GM12872 (cell line): ENCODE results near the gene KLF15.

Source experiments
- TF ChIP-seq, protein P1 (sequence below): IDR thresholded peaks from 3 replicates; pipeline ENCODE4 v1.5.1; 2011; ENCODE audit warnings: low read depth, mild to moderate bottlenecking, low read length, moderate library complexity; ENCODE audit not compliant: insufficient read depth

Gene KLF15

DNA sequence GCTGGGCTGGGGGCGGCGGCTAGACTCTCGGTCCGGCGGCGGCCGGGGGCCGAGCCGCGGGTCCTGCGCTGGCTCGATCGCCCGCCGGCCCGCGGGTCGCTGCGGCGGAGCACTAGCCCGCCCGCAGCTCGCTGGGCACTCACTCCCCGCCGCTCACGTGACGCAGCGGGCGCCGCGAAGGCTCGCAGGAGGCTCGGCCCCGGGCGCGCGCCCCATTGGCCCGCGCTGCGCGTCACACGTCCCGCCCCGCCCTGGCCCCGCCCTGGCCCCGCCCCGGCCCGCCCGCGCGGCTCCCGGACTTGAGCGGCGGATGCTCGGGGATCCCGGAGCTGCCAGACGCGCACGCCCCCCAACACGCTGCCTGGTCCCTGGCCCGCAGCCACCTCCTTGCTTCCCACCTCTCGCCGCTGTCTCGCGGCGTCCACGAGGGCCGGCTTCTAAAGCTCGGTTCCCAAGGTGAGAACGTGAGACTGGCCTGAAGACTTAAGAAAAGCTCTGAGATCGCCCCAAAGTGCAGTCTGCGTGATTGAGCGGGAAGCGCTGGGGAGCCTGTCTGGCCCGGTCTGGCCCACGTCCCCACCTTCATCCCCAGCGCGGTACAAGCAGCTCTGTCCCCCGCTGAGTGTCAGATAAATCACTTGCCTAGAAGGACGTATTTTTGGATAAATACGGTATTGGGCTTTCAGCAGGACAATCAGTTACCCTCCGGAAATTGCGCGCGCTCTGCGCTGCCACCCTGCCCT, at the start of gene KLF15:
Gene KLF15 (minus strand): TSS at position 114 of the 743 bp plus-strand sequence. CDS start 4,486 bp downstream, outside the sequence.
- TF ChIP-seq, protein P1, sequence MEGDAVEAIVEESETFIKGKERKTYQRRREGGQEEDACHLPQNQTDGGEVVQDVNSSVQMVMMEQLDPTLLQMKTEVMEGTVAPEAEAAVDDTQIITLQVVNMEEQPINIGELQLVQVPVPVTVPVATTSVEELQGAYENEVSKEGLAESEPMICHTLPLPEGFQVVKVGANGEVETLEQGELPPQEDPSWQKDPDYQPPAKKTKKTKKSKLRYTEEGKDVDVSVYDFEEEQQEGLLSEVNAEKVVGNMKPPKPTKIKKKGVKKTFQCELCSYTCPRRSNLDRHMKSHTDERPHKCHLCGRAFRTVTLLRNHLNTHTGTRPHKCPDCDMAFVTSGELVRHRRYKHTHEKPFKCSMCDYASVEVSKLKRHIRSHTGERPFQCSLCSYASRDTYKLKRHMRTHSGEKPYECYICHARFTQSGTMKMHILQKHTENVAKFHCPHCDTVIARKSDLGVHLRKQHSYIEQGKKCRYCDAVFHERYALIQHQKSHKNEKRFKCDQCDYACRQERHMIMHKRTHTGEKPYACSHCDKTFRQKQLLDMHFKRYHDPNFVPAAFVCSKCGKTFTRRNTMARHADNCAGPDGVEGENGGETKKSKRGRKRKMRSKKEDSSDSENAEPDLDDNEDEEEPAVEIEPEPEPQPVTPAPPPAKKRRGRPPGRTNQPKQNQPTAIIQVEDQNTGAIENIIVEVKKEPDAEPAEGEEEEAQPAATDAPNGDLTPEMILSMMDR = no peak

DNA sequence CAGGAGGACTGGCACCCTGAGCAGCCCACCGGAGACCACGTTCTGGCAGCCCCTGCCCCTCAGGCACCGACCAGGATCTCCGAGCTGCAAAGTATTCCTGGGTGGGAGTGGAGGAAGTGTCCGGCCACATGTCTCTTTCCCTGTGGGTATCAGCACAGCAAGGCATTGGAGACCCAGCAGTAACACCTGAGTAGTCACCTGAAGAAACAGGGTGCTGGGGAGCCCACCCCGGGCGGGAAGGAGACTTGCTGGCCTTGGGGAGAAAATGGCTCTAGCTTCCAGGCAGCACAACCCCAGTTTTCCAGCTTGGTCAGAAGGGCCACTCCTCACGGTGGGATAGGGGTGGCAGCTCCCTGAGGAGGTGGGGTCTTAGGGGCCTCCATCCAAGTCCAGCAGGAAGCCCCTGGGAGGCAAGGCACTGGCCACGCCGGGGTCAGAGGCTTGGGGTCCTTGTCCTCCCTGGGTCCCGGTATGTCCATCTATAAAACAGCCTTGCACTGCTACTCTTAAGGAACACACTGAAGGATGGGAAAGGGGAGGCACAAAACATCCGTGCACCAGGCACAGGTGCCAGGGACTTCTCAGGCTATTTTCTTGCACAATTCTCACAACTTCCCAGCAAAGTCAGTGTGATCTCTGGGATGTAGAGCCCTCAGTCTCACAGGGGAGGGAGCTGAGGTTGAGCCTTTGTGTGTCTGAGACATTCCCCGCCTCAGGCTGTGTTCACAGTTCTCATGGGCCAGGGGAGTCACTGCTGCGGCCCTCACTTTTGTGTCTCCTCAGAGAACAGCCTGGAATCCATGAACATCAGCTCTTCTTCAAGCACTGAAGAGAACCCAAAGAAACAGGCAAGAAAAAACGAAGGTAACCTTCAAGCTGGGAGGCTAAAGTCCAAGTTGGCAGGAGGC, 49.4 kb upstream of the KLF15 start:
- TF ChIP-seq, protein P1 = no peak

DNA sequence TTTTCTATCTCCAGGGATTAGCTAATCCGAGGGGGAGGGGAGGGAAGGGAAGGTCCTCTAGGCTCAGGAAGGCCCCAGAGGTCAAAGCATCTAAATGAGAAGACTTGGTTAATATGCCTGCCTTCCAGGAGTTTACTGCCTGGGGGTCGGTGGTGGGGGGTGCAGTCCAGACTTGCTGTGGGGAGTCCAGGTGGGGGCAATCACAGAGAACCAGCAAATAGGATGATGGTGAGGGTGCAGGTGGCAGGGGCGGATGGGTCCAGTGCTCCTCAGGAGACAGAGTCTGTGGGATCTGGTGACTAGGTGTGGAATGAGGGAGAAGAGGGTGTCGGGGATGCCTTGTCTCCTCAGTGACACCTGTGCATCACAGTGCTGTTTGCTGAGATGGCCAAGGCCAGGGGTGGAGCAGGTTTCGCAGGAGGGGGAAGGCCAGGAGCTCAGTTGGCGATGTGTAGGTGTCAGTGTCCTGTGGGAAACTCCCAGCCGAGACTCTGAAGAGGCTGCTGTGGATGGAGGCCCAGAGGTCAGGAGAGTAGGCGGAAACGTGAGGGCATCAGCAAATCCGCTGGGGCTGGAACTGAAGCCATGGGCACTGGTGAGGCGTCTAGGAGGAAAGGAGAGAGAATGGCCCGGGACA, 45.6 kb upstream of the KLF15 start:
- TF ChIP-seq, protein P1 = no peak

DNA sequence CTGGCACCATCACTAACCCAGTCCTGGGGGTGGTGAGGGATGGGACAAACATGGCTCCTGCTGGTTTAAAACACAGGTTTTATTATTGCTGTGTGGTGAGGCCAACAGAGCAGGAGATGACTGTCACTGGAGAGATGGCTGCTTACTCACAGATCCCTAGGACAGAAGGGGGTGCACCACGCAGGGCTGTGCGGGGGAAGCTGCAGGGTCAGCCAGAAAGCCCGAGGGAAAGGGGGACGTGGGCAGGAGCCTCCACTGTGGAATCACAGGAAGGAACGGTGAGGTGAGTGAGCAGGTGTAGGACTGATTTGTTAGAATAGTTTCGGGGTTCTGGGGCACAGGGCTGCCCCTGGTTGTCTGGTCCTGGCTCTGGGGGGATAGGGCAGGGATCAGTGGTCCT, 45.0 kb upstream of the KLF15 start:
- TF ChIP-seq, protein P1 = no peak

DNA sequence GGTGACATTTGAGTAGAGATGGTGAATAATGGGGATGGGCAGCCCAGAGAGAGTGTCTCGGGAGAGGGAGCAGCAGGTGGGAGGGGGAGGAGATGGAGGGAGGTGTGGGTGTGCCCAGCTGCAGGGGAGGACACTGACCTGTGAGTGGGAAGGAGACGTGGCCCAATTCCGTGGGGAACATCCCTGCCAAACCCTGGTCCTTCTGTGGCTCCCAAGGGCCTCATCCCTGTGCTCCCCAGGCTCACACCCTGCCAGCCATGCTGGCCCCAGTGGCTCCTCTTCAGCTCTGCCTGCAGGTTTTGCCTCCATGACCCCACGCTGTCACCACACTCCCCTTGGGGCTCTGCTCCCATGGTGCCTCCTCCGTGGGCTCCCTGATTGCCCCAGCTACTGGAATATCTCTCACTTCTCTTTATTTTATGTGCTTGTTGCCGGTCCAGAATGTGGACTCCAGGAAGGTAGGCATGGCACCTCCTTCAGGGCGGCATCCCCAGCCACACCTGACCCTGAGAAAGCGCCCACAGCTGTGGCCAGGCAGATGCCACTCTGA, 44.5 kb upstream of the KLF15 start:
- TF ChIP-seq, protein P1 = no peak

DNA sequence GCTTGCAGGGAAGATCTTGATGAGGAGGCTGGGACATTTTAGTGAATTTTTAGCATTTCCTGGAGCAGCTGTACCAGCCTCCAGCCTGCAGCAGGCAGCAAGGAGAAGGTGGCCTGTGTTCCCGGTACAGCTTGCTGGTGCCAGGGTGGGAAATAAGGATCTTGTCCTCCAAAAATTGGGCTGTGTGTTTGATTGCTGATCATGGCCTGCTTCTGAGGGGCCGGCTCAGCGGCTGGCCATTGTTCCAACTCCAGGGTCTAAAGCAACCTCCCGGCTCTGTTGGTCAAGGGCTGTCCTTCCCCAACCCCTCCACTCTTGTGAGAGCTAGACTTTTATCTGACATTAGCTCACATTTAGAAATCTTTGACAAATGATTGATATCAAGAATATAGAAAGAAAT, 42.5 kb upstream of the KLF15 start:
- TF ChIP-seq, protein P1 = no peak

DNA sequence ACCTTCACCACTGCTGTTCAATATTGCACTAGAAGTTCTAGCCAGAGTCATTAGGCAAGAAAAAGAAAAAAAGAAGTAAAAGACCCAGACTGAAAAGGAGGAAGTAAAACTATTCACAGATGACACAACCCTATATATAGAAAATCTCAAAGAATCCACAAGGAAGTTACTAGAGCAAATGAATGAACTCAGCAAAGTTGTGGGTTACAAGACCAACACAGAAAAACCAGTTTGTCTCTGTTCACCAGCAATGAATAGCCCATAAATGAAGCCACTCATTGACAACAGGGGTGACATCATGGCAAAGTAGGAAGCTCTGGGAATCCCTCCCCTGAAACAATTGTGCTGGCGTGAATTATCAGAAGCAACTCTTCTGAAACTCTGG, 42.1 kb upstream of the KLF15 start:
- TF ChIP-seq, protein P1 = no peak
